AG09309 (cell line): Measurements from ENCODE around the gene OR6C74.

ENCODE experiments used
- DNase-seq: peaks from one replicate; pipeline ENCODE4 v3.0.0-alpha.2; 2010; ENCODE audit warnings: low read depth
- H3K4me3 ChIP-seq: 2 replicates; pipeline ENCODE4 v1.5.1; 2011; ENCODE audit warnings: mild to moderate bottlenecking, low read depth, low read length, moderate library complexity; ENCODE audit not compliant: control insufficient read depth
- CTCF ChIP-seq: IDR thresholded peaks from 2 replicates; pipeline ENCODE4 v1.5.1; 2011; ENCODE audit warnings: mild to moderate bottlenecking, low read depth, low read length, inconsistent platforms; ENCODE audit not compliant: insufficient read depth, control insufficient read depth; ENCODE audit errors: missing control alignments

The OR6C74 gene

GRCh38 chr12:55244309-55244708 lies at the start of gene OR6C74:
Gene OR6C74, plus strand, starts transcription at chr12:55244609. Its CDS starts 2,679 bp downstream, at chr12:55247288.
- H3K4me3 ChIP-seq = no peak within 1 kb of the TSS
- DNase-seq = no peak
- TF ChIP-seq CTCF = no peak

- no peak within 1 kb of the TSS for H3K4me3 ChIP-seq
- TF ChIP-seq CTCF = no peak
- DNase-seq = no peak
These were observed 23.7 kb upstream of the OR6C74 start, which contains the start of gene OR10A7 for GRCh38 chr12:55220725-55221124. Gene OR10A7, plus strand, starts transcription at chr12:55221025. Its CDS starts 0 bp downstream, at chr12:55221025.

GRCh38 chr12:55226523-55226922 lies 17.9 kb upstream of the OR6C74 start:
- no peak for TF ChIP-seq CTCF
- H3K4me3 ChIP-seq = no peak overlapping the region
- DNase-seq = no peak

- no peak for TF ChIP-seq CTCF
- DNase-seq = no peak
These were observed 16.8 kb upstream of the OR6C74 start for GRCh38 chr12:55227643-55228042.

GRCh38 chr12:55246159-55246558 lies 1.8 kb downstream of the OR6C74 start:
- DNase-seq = no peak
- H3K4me3 ChIP-seq = no peak overlapping the region
- TF ChIP-seq CTCF = no peak

More at GRCh38 chr12:55227643-55228042, 16.8 kb upstream of the OR6C74 start:
- H3K4me3 ChIP-seq = no peak overlapping the region

- TF ChIP-seq CTCF = no peak
- DNase-seq = no peak
- no peak overlapping the region for H3K4me3 ChIP-seq
These were observed 6.5 kb downstream of the OR6C74 start for GRCh38 chr12:55250944-55251343.

GRCh38 chr12:55253281-55253680 lies 8.9 kb downstream of the OR6C74 start:
- no peak overlapping the region for H3K4me3 ChIP-seq
- TF ChIP-seq CTCF = no peak
- no peak for DNase-seq
